ENCODE measurements around the gene THBD.

DNA sequence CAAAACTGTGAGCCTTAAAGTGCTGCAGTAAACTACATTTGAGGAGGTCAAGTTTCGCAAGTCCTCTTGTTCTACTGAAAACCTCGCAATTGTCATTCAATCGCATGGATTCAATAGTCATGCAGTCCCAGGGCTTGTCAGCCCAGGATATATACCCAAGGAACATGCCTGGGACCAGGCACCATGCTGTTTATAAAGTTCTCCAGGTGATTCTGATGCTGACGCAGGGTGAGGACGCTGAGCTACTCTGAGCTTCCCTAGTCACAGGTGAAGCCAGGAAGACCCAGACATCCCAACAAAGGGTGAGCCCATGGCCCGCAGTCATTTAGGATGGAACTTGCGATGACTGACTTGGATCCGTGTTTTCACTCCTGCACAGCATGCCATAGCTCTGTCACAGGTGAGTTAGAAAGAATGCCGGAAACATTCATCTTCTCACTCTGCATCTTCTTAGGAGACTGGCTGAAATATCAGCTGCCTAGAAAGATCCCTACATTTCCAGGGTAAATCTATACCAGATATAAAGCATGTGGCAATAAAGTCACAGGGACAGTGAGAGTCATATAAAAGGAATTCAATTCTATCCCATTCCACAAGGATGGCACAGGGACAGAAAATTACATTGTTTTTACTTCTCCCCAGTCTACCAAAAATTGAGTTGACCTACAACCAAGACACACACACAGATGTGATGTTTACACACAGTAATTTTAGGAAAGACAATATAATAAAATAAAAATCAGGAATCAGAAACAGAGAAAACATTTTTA, 41.4 kb downstream of the THBD start:
- TF ChIP-seq, protein P1, sequence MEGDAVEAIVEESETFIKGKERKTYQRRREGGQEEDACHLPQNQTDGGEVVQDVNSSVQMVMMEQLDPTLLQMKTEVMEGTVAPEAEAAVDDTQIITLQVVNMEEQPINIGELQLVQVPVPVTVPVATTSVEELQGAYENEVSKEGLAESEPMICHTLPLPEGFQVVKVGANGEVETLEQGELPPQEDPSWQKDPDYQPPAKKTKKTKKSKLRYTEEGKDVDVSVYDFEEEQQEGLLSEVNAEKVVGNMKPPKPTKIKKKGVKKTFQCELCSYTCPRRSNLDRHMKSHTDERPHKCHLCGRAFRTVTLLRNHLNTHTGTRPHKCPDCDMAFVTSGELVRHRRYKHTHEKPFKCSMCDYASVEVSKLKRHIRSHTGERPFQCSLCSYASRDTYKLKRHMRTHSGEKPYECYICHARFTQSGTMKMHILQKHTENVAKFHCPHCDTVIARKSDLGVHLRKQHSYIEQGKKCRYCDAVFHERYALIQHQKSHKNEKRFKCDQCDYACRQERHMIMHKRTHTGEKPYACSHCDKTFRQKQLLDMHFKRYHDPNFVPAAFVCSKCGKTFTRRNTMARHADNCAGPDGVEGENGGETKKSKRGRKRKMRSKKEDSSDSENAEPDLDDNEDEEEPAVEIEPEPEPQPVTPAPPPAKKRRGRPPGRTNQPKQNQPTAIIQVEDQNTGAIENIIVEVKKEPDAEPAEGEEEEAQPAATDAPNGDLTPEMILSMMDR (IDR thresholded peaks at IDR 0.05; ENCODE audit: low read length): no peak
- no peak for TF ChIP-seq EZH2 (IDR thresholded peaks at IDR 0.05; ENCODE audit: borderline replicate concordance, low read length)
